K562 (cell line): ENCODE results near the gene HSD11B1. TPM values are rescaled to one million over a fixed set of nuclear protein-coding genes. Genes with fewer than 3 reads are reported as not detected.

Source experiments
- CLOCK ChIP-seq: fragments of 250-450 bp; sonication (Bioruptor Pico); IDR thresholded peaks from 2 replicates; pipeline ENCODE4 v1.4.0; 2020; ENCODE audit warnings: mild to moderate bottlenecking, moderate library complexity, borderline replicate concordance
- EWSR1 ChIP-seq: fragments of 450-650 bp; IDR thresholded peaks from 2 replicates; pipeline ENCODE4 v1.6.1; 2018; ENCODE audit warnings: borderline replicate concordance, mild to moderate bottlenecking, low read depth, moderate library complexity; ENCODE audit not compliant: partially characterized antibody
- FOXJ2 ChIP-seq: fragments of 200-800 bp; sonication (Bioruptor generic); IDR thresholded peaks from 2 replicates; pipeline ENCODE4 v1.6.1; 2016; ENCODE audit warnings: missing genetic modification characterization, missing compliant biosample characterization
- GATAD2A ChIP-seq: fragments of 450-650 bp; IDR thresholded peaks from 2 replicates; pipeline ENCODE4 v1.6.1; 2017
- HDAC8 ChIP-seq: fragments of 450-650 bp; IDR thresholded peaks from 2 replicates; pipeline ENCODE4 v1.6.1; 2016; ENCODE audit warnings: mild to moderate bottlenecking, missing genetic modification characterization, moderate library complexity, missing compliant biosample characterization
- KDM1A ChIP-seq, 2 experiments: fragments of 450-650 bp; IDR thresholded peaks; 2 replicates each; pipeline ENCODE4 v1.6.1; 2016; ENCODE audit warnings: mild to moderate bottlenecking in 2 of 2
- POLR3A ChIP-seq: IDR thresholded peaks from 2 replicates; pipeline ENCODE4 v1.6.1; 2011; ENCODE audit warnings: borderline replicate concordance, mild to moderate bottlenecking, moderate library complexity; ENCODE audit not compliant: insufficient read length, insufficient read depth; ENCODE audit errors: extremely low read depth
- PTBP1 ChIP-seq: fragments of 200-400 bp; formaldehyde crosslinking; IDR thresholded peaks from 2 replicates; pipeline ENCODE4 v1.6.1; 2017; ENCODE audit warnings: low read depth, low read length
- RFX1 ChIP-seq: fragments of 450-650 bp; IDR thresholded peaks from 2 replicates; pipeline ENCODE4 v1.6.1; 2016; ENCODE audit warnings: mild to moderate bottlenecking, moderate library complexity
- SMARCA4 ChIP-seq: fragments of 450-650 bp; IDR thresholded peaks from 2 replicates; pipeline ENCODE4 v1.6.1; 2016
- SMARCA5 ChIP-seq: fragments of 450-650 bp; IDR thresholded peaks from 2 replicates; pipeline ENCODE4 v1.6.1; 2016
- TGIF2 ChIP-seq: sonication (generic); formaldehyde crosslinking; IDR thresholded peaks from 2 replicates; pipeline ENCODE4 v1.8.1; 2022; ENCODE audit warnings: mild to moderate bottlenecking, missing genetic modification reagents, moderate library complexity
- YY1 ChIP-seq, 3 experiments: IDR thresholded peaks; 2 replicates each; pipeline ENCODE4 v1.6.1; 2011; ENCODE audit warnings: low read length in 2 of 3, mild to moderate bottlenecking in 2 of 3, moderate library complexity in 2 of 3, borderline replicate concordance in 1 of 3, control low read depth in 1 of 3, low read depth in 1 of 3; ENCODE audit not compliant: insufficient read depth in 3 of 3, insufficient replicate concordance in 2 of 3, control insufficient read depth in 1 of 3, insufficient read length in 1 of 3; ENCODE audit errors: extremely low read depth in 1 of 3
- ZC3H11A ChIP-seq: IDR thresholded peaks from 2 replicates; pipeline ENCODE4 v1.6.1; 2012; ENCODE audit warnings: low read depth, low read length, improper control_type of control experiment
- ZC3H8 ChIP-seq: fragments of 450-650 bp; IDR thresholded peaks from 2 replicates; pipeline ENCODE4 v1.6.1; 2017
- ZNF347 ChIP-seq: fragments of 450-650 bp; formaldehyde crosslinking; IDR thresholded peaks from 2 replicates; pipeline ENCODE4 v1.4.0; 2020; ENCODE audit warnings: low read depth, mild to moderate bottlenecking, moderate library complexity
- polyA plus RNA-seq, 8 experiments: library from polyadenylated mRNA; depleted of rRNA in 4 of 8; stranded (reverse) in 5 of 8; unstranded in 3 of 8; fragments of >200 nt; fragmentation: Nextera tagmentation in 2 of 8; fragmentation: Illumina TruSeq in 1 of 8; extraction: Ambion mirVana in 2 of 8; extraction: Trizol in 1 of 8; gene quantifications; 2 replicates each; pipeline versions ENCODE4 v1.2.1 to v1.2.3, GENCODE V29; 2011 to 2014; ENCODE audit warnings: inconsistent platforms in 1 of 8, missing spikeins in 1 of 8
- total RNA-seq, 7 experiments: library from RNA; depleted of rRNA in 6 of 7; stranded (reverse); fragments of >200 nt in 6 of 7; fragmentation: Illumina TruSeq in 2 of 7; extraction: Trizol in 2 of 7; gene quantifications; 2 replicates each; pipeline versions ENCODE4 v1.2.1 to v1.2.3, GENCODE V29; 2011 to 2021; ENCODE audit warnings: low replicate concordance in 1 of 7
- TF ChIP-seq, protein P1 (sequence below): fragments of 250-450 bp; sonication (Bioruptor Pico); IDR thresholded peaks from 2 replicates; pipeline ENCODE4 v1.4.0; 2020; ENCODE audit warnings: borderline replicate concordance
- TF ChIP-seq, protein P2 (sequence below): fragments of 450-650 bp; formaldehyde crosslinking; IDR thresholded peaks from 2 replicates; pipeline ENCODE4 v1.4.0; 2020; ENCODE audit warnings: mild to moderate bottlenecking, moderate library complexity
- TF ChIP-seq, protein P3 (sequence below): sonication (generic); formaldehyde crosslinking; IDR thresholded peaks from 2 replicates; pipeline ENCODE4 v1.8.0; 2022; ENCODE audit warnings: missing genetic modification reagents, mild to moderate bottlenecking, borderline replicate concordance

HSD11B1 gene
- total and polyA plus RNA-seq, 9 of the 15 experiments (the other 6 are each of a cell fraction or from before 2014, with no cell fraction given), result 0.04 to 0.16 TPM; not detected in 7

DNA sequence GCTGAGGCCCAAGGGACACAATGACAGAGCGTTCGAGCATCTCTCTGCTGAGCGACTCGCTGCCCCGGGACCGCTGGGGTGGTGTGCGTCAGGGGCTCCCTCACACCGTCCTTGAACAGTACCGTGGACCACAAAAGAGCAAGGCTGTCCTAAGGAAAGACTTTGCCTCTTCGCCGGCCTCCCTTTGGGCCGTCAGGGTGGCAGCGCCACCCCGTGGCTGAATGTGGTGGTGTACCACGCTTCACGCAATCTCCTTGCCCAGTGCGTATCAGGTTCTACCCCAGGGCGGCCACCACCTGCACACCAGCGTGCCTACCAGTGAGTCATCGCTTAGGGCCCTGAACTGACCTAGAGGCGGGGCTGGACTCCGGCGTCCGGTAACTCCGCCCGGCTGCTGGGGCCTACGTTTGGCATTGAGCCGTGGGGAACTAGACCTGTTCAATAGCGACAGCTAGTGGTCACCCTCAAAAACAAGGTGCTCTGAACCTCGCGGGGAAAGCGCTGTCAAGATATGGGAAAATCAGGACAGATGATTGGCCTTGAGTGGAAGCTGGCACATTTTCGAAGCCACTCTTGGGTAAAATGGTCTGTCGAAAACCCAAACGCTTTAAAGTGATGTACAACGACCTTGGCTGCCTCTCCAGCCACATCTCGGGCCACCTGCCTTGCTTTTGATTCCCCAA, 43.1 kb downstream of the HSD11B1 start (continued):
- TF ChIP-seq, protein P1, sequence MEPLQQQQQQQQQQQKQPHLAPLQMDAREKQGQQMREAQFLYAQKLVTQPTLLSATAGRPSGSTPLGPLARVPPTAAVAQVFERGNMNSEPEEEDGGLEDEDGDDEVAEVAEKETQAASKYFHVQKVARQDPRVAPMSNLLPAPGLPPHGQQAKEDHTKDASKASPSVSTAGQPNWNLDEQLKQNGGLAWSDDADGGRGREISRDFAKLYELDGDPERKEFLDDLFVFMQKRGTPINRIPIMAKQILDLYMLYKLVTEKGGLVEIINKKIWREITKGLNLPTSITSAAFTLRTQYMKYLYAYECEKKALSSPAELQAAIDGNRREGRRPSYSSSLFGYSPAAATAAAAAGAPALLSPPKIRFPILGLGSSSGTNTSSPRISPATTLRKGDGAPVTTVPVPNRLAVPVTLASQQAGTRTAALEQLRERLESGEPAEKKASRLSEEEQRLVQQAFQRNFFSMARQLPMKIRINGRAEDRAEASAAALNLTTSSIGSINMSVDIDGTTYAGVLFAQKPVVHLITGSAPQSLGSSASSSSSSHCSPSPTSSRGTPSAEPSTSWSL (CRISPR knock-in tag), result no peak
- TF ChIP-seq KDM1A (IDR thresholded peaks at IDR 0.05), result 0 out of 4 replicates have a peak, but pooled peaks of 1 of the 2 experiments have one; percentile 4
- no peak for TF ChIP-seq HDAC8 (tag)
- TF ChIP-seq ZC3H8, result no peak
- TF ChIP-seq PTBP1, result no peak
- no peak for TF ChIP-seq ZNF347
- peak in 1 of 3 experiments; percentile 55 for TF ChIP-seq YY1 (IDR thresholded peaks at IDR 0.05; ENCODE audit: borderline replicate concordance in 1 of 3, control insufficient read depth in 1 of 3, extremely low read depth in 1 of 3, insufficient read depth in 3 of 3, insufficient read length in 1 of 3, insufficient replicate concordance in 2 of 3, low read depth in 1 of 3, low read length in 2 of 3)
- TF ChIP-seq GATAD2A, result no peak
- TF ChIP-seq, protein P2, sequence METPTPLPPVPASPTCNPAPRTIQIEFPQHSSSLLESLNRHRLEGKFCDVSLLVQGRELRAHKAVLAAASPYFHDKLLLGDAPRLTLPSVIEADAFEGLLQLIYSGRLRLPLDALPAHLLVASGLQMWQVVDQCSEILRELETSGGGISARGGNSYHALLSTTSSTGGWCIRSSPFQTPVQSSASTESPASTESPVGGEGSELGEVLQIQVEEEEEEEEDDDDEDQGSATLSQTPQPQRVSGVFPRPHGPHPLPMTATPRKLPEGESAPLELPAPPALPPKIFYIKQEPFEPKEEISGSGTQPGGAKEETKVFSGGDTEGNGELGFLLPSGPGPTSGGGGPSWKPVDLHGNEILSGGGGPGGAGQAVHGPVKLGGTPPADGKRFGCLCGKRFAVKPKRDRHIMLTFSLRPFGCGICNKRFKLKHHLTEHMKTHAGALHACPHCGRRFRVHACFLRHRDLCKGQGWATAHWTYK (CRISPR knock-in tag), result peak; percentile 78; the same call in 1 of the 2 replicates
- TF ChIP-seq POLR3A, result no peak
- TF ChIP-seq SMARCA4, result peak; percentile 82
- TF ChIP-seq CLOCK (CRISPR knock-in tag), result no peak
- no peak for TF ChIP-seq RFX1
- no peak for TF ChIP-seq ZC3H11A
- no peak for TF ChIP-seq SMARCA5
- no peak for TF ChIP-seq EWSR1
- no peak for TF ChIP-seq FOXJ2 (tag)
- TF ChIP-seq, protein P3, sequence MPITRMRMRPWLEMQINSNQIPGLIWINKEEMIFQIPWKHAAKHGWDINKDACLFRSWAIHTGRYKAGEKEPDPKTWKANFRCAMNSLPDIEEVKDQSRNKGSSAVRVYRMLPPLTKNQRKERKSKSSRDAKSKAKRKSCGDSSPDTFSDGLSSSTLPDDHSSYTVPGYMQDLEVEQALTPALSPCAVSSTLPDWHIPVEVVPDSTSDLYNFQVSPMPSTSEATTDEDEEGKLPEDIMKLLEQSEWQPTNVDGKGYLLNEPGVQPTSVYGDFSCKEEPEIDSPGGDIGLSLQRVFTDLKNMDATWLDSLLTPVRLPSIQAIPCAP, result no peak
- no peak for TF ChIP-seq TGIF2 (CRISPR knock-in tag)
